HG02623 (cell line): ENCODE results near the gene PIK3CA.
"Not testable (repeated sequence)": the region's sequence is repeated elsewhere in the genome, so short reads cannot be mapped to it uniquely, and the experiment has no call there.

Experiments used
- ATAC-seq: cut with Tn5 transposase; IDR thresholded peaks from one replicate; pipeline ENCODE4 v1.9.1; 2021; ENCODE audit warnings: moderate library complexity; ENCODE audit not compliant: unreplicated experiment

PIK3CA gene

DNA sequence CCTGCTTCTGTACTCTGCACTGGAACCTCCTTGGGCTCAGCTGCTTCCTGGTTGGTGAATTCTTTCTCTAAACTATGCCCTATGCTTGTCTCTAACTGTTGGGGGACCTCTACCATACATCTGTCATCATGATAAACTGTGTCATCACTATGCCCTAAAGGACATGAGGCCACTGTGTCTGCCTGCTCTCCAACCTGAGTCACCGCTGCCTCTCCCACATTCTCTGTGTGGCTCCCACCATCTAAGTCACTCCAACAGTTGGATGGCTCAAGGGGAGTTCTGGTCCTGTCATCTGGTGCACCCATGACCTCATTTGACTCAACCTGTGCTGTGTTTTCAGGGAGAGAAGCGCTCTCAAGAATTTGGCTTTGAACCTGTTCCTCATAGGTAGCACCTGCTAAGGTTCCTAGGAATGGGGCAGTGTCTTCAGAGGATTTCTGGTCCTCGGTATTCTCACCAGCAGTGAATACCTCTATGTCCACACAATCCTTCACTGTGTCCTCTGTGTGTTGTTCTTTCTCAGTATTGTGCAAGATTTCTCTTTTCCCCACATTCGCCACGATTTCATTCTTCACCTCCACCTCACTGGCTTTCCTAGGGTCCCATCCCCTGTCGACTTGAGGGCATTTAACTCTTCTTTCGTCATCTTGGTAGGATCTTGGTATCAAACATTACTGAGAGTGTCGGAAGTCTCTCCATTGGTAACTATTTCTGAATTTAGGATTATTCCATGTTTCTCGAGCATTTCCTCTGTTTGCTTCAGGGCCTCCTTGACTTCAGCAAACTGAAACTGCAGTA is 112.0 kb downstream of the PIK3CA start:
- ATAC-seq, result not testable (repeated sequence)

DNA sequence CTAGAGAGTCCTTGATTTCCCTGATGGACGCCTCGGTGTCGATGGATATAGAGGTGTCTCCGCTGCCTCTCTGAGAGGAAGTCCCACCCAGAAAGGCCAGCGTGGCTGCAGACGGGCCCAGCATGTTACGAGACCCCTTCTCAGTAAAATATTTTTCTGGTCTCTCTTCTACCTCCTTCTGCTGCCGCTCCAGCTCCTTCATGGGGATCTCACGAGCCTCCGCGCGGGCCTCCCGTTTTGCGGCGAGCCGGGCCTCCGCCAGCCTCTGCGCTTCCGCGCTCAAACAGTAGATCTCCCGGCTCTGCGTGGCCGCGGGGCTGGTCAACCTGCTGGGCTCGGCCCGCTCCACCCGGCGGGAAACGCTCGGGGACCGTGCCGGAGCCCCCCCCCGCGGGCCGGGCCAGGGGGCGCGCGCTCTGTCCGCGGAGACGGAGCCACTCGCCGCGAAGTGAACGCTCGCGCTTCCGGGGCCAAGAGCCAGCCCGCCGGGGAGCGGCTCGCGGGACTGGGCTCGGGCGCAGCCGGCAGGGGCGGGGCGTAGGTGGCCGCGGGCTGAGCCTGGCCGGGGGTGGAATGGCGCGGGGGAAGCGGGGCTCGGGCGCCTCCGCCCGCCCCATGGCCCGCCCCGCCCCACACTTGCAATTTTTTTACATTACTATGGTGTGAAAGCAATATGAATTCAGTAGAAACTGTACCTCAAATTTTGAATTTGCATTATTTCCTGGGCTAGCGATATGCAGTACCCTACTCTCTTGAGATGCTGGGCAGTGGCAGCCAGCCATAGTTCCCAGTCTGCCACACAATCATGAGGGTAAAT is 113.0 kb downstream of the PIK3CA start:
- peak; percentile 85 for ATAC-seq

DNA sequence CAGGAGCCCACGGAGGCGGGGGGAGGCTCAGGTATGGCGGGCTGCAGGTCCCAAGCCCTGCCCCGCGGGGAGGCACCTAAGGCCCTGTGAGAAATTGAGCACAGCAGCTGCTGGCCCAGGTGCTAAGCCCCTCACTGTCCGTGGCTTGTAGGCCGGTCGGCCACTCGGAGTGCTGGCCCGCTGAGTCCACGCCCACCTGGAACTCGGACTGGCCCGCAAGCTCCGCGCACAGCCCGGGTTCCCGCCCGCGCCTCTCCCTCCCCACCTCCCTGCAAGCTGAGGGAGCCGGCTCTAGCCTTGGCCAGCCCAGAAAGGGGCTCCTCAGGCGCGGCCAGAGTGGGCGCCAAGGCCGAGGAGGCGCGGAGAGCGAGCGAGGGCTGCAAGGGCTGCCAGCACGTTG is 115.0 kb downstream of the PIK3CA start:
- ATAC-seq, result no peak

DNA sequence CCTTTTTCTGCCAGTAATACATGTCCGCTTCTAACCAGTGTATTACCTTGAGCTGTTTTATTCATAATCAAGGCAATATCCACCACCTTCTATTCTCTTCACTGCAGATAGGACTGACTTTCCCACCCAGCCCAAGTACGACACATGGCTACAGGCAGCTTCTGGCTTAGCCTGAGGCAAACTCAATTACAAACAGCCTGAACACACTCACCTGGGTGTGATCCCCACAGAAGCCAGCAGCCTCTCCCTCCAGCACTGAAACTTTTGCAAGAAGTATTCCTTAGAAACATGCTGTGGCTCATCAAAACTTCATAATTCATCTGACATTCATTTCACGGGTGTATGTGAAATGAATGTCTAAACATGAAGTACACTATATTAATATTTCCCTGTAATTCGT is 116.3 kb downstream of the PIK3CA start:
- no peak for ATAC-seq

DNA sequence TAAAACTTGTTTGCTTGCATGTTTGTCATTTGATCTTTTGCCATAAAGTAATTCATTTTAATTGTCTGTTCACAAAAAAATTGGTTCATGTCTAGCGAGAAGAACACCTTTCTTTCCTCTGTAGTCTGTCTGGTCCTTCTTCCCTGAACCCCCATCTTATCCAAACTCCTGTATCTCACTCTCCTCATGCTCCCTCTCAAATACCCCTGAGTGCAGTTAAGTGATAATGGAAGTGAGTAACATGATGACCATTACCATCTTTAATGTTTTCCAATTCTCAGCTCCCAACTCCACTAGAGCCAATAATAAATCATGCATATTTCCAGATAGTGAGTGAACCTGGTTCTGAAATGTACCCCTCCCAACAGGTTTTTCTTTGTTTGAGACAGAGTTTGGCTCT is 116.9 kb downstream of the PIK3CA start:
- no peak for ATAC-seq

- ATAC-seq, result no peak
Observed at GRCh38 chr3:179265875-179266274, 117.7 kb downstream of the PIK3CA start.

- no peak for ATAC-seq
Observed at GRCh38 chr3:179266701-179267211, 118.6 kb downstream of the PIK3CA start.

GRCh38 chr3:179268400-179269051 is 120.4 kb downstream of the PIK3CA start:
- no peak for ATAC-seq

- ATAC-seq, result no peak
Observed at GRCh38 chr3:179269152-179269707, 121.1 kb downstream of the PIK3CA start.

GRCh38 chr3:179272385-179272784 is 124.2 kb downstream of the PIK3CA start:
- no peak for ATAC-seq

- ATAC-seq, result not testable (repeated sequence)
Observed at GRCh38 chr3:179274434-179274833, 126.3 kb downstream of the PIK3CA start.

- ATAC-seq, result no peak
Observed at GRCh38 chr3:179276001-179276400, 127.8 kb downstream of the PIK3CA start.

GRCh38 chr3:179276743-179277142 is 128.6 kb downstream of the PIK3CA start:
- no peak for ATAC-seq

- ATAC-seq, result no peak
Observed at GRCh38 chr3:179278151-179278550, 130.0 kb downstream of the PIK3CA start.

GRCh38 chr3:179278932-179279693 is 131.0 kb downstream of the PIK3CA start:
- ATAC-seq, result no peak

GRCh38 chr3:179279837-179280236 is 131.7 kb downstream of the PIK3CA start:
- no peak for ATAC-seq

- no peak for ATAC-seq
Observed at GRCh38 chr3:179281825-179282224, 133.7 kb downstream of the PIK3CA start.

DNA sequence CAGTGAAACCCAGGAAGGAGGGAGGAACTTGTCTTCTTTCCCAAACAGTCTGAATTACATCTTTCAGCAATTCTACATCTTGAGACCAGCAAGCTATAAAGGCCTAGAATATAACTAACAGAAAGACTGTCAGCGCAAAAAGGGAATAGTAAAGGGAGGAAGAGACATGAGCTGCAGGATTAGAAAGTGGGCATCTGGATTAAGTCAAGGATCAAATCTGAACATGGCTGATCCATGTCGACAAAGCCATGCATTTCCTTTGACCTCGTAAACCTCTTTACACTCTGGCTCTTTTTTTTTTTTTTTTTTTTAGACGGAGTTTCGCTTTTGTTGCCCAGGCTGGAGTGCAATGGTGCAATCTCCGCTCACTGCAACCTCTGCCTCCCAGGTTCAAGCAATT is 138.2 kb downstream of the PIK3CA start:
- ATAC-seq, result no peak

GRCh38 chr3:179288845-179289244 is 140.7 kb downstream of the PIK3CA start:
- no peak for ATAC-seq

- ATAC-seq, result no peak
Observed at GRCh38 chr3:179289295-179289694, 141.1 kb downstream of the PIK3CA start.
